Activated naive CD4-positive, alpha-beta T cell treated with anti-CD3 and anti-CD28 coated beads for 36 hours (primary cell): Measurements from ENCODE around the gene MSMP. TPM values are rescaled to one million over a fixed set of nuclear protein-coding genes. Genes with fewer than 3 reads are reported as not detected.

Experiments used
- CTCF ChIA-PET: fragments of 350-600 bp; sonication (Branson Sonifier 250); formaldehyde crosslinking; loops from one replicate; lab custom pipeline; 2021; ENCODE audit warnings: antibody characterized with exemption; lab: Charles Lee
- DNase-seq: peaks from one replicate; pipeline ENCODE4 v3.0.0-alpha.2; 2020
- H3K27ac Mint-ChIP-seq: one replicate; pipeline ENCODE4 v1.8.0; 2021; ENCODE audit warnings: mild to moderate bottlenecking, mixed read lengths
- H3K27me3 Mint-ChIP-seq: one replicate; pipeline ENCODE4 v1.8.0; 2021; ENCODE audit warnings: low read depth, mixed read lengths
- H3K36me3 Mint-ChIP-seq: one replicate; pipeline ENCODE4 v1.8.0; 2021; ENCODE audit warnings: low read depth, mixed read lengths
- H3K4me1 Mint-ChIP-seq: one replicate; pipeline ENCODE4 v1.8.0; 2021; ENCODE audit warnings: low read depth, mixed read lengths
- H3K4me3 Mint-ChIP-seq: one replicate; pipeline ENCODE4 v1.8.0; 2021; ENCODE audit warnings: mild to moderate bottlenecking, moderate library complexity, mixed read lengths
- H3K9me3 Mint-ChIP-seq: one replicate; pipeline ENCODE4 v1.8.0; 2021; ENCODE audit warnings: mixed read lengths
- intact Hi-C: fragments of 100-400 bp; cut with micrococcal nuclease; formaldehyde crosslinking; loops from one replicate; pipeline ENCODE4 v1.15.1; 2023
- total RNA-seq, 2 experiments: library from RNA; stranded (reverse); gene quantifications; one replicate each; pipeline ENCODE4 v1.2.3, GENCODE V29; 2021

Gene MSMP
- total RNA-seq, 2 experiments from 2014 or later, result 0.45 TPM; not detected in 1

GRCh38 chr9:35729101-35729500 lies 25.0 kb downstream of the MSMP start:
- no peak for DNase-seq
- no peaks in the 10 kb centered on the region for H3K27me3 Mint-ChIP-seq
- H3K4me3 Mint-ChIP-seq, result no peak overlapping the region
- H3K4me1 Mint-ChIP-seq, result peaks cover 12% of the 10 kb centered on the region
- CTCF ChIA-PET, result interaction anchor here (0.6 to 8.9 kb wide), 17 partner anchors 12 to 174 kb away, joined by 3 to 68 read pairs (median 4); partner anchors contain the start of genes ARHGEF39, GBA2, RGP1 and SPAG8
- intact Hi-C loops, result no loop called here
- no peaks in the 10 kb centered on the region for H3K9me3 Mint-ChIP-seq
- H3K27ac Mint-ChIP-seq, result no peak overlapping the region
- H3K36me3 Mint-ChIP-seq, result peaks cover 11% of the 10 kb centered on the region

GRCh38 chr9:35728041-35728971 lies 25.8 kb downstream of the MSMP start:
- intact Hi-C loops, result loop anchor here (1.0 kb wide), 2 partner anchors 70 to 616 kb away; partner anchors contain the start of genes CCDC107 and RMRP
- Mint-ChIP-seq H3K27me3 (no peaks in the 10 kb centered on the region), H3K4me3 (no peak overlapping the region), H3K27ac (no peak overlapping the region), H3K9me3 (no peaks in the 10 kb centered on the region), H3K4me1 (peaks cover 5% of the 10 kb centered on the region), H3K36me3 (peaks cover 15% of the 10 kb centered on the region)
- CTCF ChIA-PET, result interaction anchor here (0.6 to 8.9 kb wide), 31 partner anchors 8 to 175 kb away, joined by 3 to 68 read pairs (median 4); partner anchors contain the start of genes ARHGEF39, CCDC107, GBA2 and RGP1
- DNase-seq, result peak; percentile 75

GRCh38 chr9:35727676-35728040 lies 26.4 kb downstream of the MSMP start:
- Mint-ChIP-seq H3K27ac (no peak overlapping the region), H3K4me1 (no peaks in the 10 kb centered on the region), H3K36me3 (peaks cover 17% of the 10 kb centered on the region), H3K27me3 (no peaks in the 10 kb centered on the region), H3K4me3 (no peak overlapping the region), H3K9me3 (no peaks in the 10 kb centered on the region)
- intact Hi-C loops, result loop anchor here (1.0 kb wide), 2 partner anchors 69 to 615 kb away; partner anchors contain the start of genes CCDC107 and RMRP
- CTCF ChIA-PET, result interaction anchor here (0.9 to 8.9 kb wide), 19 partner anchors 8 to 118 kb away, joined by 3 to 68 read pairs (median 7); partner anchors contain the start of genes ARHGEF39, CCDC107, GBA2 and RGP1
- DNase-seq, result no peak

DNA sequence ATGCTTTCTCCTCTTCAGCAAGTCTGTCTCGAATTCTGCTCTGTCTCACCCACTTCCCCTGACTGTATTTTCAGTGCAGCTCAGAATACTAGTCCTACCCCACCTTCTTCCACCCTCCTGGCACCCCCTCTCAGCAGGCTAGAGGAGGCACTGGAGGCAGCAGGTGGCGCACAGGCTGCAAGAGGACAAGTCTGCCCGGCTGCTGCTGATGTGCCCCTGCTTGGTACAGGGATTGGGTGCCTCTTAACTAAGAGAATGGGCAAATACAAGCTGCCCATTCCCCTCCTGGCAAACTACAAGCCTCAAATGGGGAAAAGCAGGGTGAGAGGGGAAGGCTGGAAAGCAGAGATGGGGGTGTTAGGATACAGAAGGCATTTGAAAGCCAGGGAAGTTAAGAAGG lies 27.1 kb downstream of the MSMP start:
- intact Hi-C loops, result no loop called here
- Mint-ChIP-seq H3K4me3 (no peak overlapping the region), H3K36me3 (peaks cover 19% of the 10 kb centered on the region)

GRCh38 chr9:35725362-35725761 lies 28.7 kb downstream of the MSMP start:
- no peaks in the 10 kb centered on the region for H3K4me1 Mint-ChIP-seq
- DNase-seq, result no peak
- no peak overlapping the region for H3K27ac Mint-ChIP-seq
- no peaks in the 10 kb centered on the region for H3K9me3 Mint-ChIP-seq
- H3K36me3 Mint-ChIP-seq, result peaks cover 23% of the 10 kb centered on the region
- H3K27me3 Mint-ChIP-seq, result no peaks in the 10 kb centered on the region
- intact Hi-C loops, result no loop called here
- CTCF ChIA-PET, result interaction anchor here (8.9 kb wide), 1 partner anchor 28 kb away, joined by 68 read pairs; no protein-coding TSS in a partner anchor
- no peak overlapping the region for H3K4me3 Mint-ChIP-seq

More for the DNA sequence above, 27.1 kb downstream of the MSMP start:
- Mint-ChIP-seq H3K27ac (peak overlapping the region; percentile 14), H3K4me1 (no peaks in the 10 kb centered on the region), H3K27me3 (no peaks in the 10 kb centered on the region), H3K9me3 (no peaks in the 10 kb centered on the region)
- peak; percentile 57 for DNase-seq
- CTCF ChIA-PET, result interaction anchor here (0.6 to 8.9 kb wide), 14 partner anchors 9 to 123 kb away, joined by 3 to 68 read pairs (median 9); partner anchors contain the start of genes ARHGEF39, CCDC107, GBA2 and RGP1

DNA sequence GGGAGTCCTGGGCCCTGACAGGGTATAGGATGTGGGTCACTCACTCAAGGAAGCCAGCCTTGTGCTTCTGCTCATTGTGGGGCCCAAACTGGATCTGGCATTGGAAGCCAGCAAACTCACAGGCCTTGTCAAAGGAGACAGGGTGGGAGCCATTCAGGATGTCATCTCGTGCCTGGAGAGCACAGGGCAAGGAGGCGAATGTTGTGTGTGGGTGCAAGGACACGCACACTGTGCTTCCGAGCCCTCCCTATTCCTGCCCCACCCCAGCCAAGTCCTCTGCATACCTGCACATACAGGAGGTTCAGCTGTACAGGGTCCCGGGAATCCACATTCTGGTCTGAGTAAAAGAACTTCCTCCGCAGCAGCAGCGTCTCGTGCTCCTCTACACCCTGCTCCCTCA lies 30.2 kb downstream of the MSMP start:
- Mint-ChIP-seq H3K4me3 (no peak overlapping the region), H3K9me3 (no peaks in the 10 kb centered on the region), H3K36me3 (peaks cover 31% of the 10 kb centered on the region), H3K27me3 (no peaks in the 10 kb centered on the region), H3K27ac (no peak overlapping the region), H3K4me1 (no peaks in the 10 kb centered on the region)
- CTCF ChIA-PET, result interaction anchor here (0.6 to 1.6 kb wide), 2 partner anchors 17 to 28 kb away, joined by 3 read pairs; no protein-coding TSS in a partner anchor
- intact Hi-C loops, result no loop called here
- DNase-seq, result no peak

- H3K36me3 Mint-ChIP-seq, result peaks cover 32% of the 10 kb centered on the region
- H3K27ac Mint-ChIP-seq, result no peak overlapping the region
- intact Hi-C loops, result no loop called here
- no peak overlapping the region for H3K4me3 Mint-ChIP-seq
- CTCF ChIA-PET, result interaction anchor here (0.6 to 1.6 kb wide), 3 partner anchors 18 to 65 kb away, joined by 3 read pairs; partner anchors contain the start of gene CCDC107
- no peak for DNase-seq
- no peaks in the 10 kb centered on the region for H3K27me3 Mint-ChIP-seq
- H3K4me1 Mint-ChIP-seq, result no peaks in the 10 kb centered on the region
- no peaks in the 10 kb centered on the region for H3K9me3 Mint-ChIP-seq
Measured at GRCh38 chr9:35723426-35723825, 30.6 kb downstream of the MSMP start.

- Mint-ChIP-seq H3K27ac (no peak overlapping the region), H3K27me3 (no peaks in the 10 kb centered on the region), H3K9me3 (no peaks in the 10 kb centered on the region), H3K4me1 (no peaks in the 10 kb centered on the region), H3K36me3 (peaks cover 44% of the 10 kb centered on the region), H3K4me3 (no peak overlapping the region)
- intact Hi-C loops, result no loop called here
- CTCF ChIA-PET, result interaction anchor here (1.7 to 2.9 kb wide), 2 partner anchors 11 to 23 kb away, joined by 4 to 13 read pairs; no protein-coding TSS in a partner anchor
- DNase-seq, result no peak
Measured at GRCh38 chr9:35719546-35719945, 34.5 kb downstream of the MSMP start.

DNA sequence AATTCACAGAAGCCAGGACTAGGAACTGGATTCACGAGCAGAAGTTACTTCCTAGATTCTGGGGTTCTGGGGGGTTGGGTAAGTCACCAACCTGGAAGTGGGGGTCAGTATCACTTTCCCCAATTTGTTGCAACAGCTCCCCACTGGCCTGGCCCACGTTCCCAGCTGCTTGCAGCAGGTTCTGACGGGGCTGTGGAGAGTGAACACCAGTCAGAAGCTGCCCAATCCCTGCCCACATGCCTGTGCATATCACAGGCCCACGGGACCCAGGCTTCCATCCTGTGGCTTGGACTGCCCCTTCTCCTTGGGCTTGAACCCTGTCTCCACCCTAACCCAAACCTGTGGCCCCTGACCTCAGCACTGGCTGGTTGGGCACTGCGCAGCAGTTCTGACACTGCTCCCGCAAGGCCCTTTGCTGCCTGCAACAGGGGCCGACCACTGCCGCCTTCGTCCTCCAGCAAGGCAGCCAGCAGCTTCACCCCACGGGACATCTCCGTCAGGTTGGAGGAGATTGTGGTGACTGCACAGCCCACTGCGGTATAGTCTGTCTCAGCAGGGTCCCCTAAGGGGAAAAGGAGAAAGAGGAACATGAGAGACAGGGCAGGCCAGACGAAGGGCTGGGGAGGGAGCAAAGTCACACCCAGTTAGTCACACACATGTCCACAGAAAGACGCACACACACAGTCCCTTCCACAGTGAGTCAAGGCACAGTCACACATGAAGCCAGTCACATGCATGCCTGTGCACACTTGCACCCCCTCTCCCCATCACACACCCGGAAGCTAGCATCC lies 35.2 kb downstream of the MSMP start:
- no peak overlapping the region for H3K27ac Mint-ChIP-seq
- no peak for DNase-seq
- H3K9me3 Mint-ChIP-seq, result no peaks in the 10 kb centered on the region
- intact Hi-C loops, result no loop called here
- H3K27me3 Mint-ChIP-seq, result no peaks in the 10 kb centered on the region
- no peak overlapping the region for H3K4me3 Mint-ChIP-seq
- peaks cover 44% of the 10 kb centered on the region for H3K36me3 Mint-ChIP-seq
- no peaks in the 10 kb centered on the region for H3K4me1 Mint-ChIP-seq
- CTCF ChIA-PET, result interaction anchor here (0.7 to 2.9 kb wide), 2 partner anchors 16 to 23 kb away, joined by 3 to 13 read pairs; no protein-coding TSS in a partner anchor

GRCh38 chr9:35717132-35717870 lies 36.8 kb downstream of the MSMP start:
- Mint-ChIP-seq H3K27me3 (no peaks in the 10 kb centered on the region), H3K9me3 (no peaks in the 10 kb centered on the region), H3K4me3 (no peak overlapping the region), H3K4me1 (no peaks in the 10 kb centered on the region), H3K27ac (no peak overlapping the region), H3K36me3 (peaks cover 40% of the 10 kb centered on the region)
- DNase-seq, result no peak
- CTCF ChIA-PET, result interaction anchor here (1.1 to 2.2 kb wide), 5 partner anchors 10 to 70 kb away, joined by 3 to 9 read pairs (median 7); partner anchors contain the start of genes CREB3 and TLN1
- intact Hi-C loops, result no loop called here

- no peaks in the 10 kb centered on the region for H3K27me3 Mint-ChIP-seq
- H3K4me1 Mint-ChIP-seq, result peaks cover 2% of the 10 kb centered on the region
- H3K36me3 Mint-ChIP-seq, result peaks cover 45% of the 10 kb centered on the region
- H3K4me3 Mint-ChIP-seq, result no peak overlapping the region
- DNase-seq, result no peak
- intact Hi-C loops, result no loop called here
- no peak overlapping the region for H3K27ac Mint-ChIP-seq
- CTCF ChIA-PET, result interaction anchor here (1.1 to 7.5 kb wide), 5 partner anchors 11 to 33 kb away, joined by 3 to 53 read pairs (median 9); partner anchors contain the start of genes GBA2 and RGP1
- H3K9me3 Mint-ChIP-seq, result no peaks in the 10 kb centered on the region
Measured at GRCh38 chr9:35716230-35716629, 37.8 kb downstream of the MSMP start.
